HEK293 (cell line): ENCODE data around the gene CFAP46.

Experiments
- CTCF ChIP-seq: fragments of 450-650 bp; formaldehyde crosslinking; IDR thresholded peaks from 2 replicates; pipeline ENCODE4 v1.5.1; 2016; ENCODE audit warnings: missing biosample characterization, missing genetic modification characterization
- KLF10 ChIP-seq: fragments of 450-650 bp; IDR thresholded peaks from 2 replicates; pipeline ENCODE4 v1.5.1; 2018; ENCODE audit warnings: missing biosample characterization, mild to moderate bottlenecking, missing genetic modification characterization
- PRDM6 ChIP-seq: fragments of 450-650 bp; formaldehyde crosslinking; IDR thresholded peaks from 2 replicates; pipeline ENCODE4 v1.5.1; 2017; ENCODE audit warnings: missing biosample characterization, missing genetic modification characterization
- SP3 ChIP-seq: fragments of 450-650 bp; formaldehyde crosslinking; IDR thresholded peaks from 2 replicates; pipeline ENCODE4 v1.5.1; 2016; ENCODE audit warnings: missing biosample characterization, missing genetic modification characterization
- ZBTB11 ChIP-seq: fragments of 450-650 bp; formaldehyde crosslinking; conservative IDR thresholded peaks from 2 replicates; pipeline ENCODE4 v1.5.1; 2016; ENCODE audit warnings: low read depth, missing biosample characterization, missing genetic modification characterization
- ZBTB17 ChIP-seq: fragments of 450-650 bp; formaldehyde crosslinking; IDR thresholded peaks from 2 replicates; pipeline ENCODE4 v1.5.1; 2016; ENCODE audit warnings: missing biosample characterization, missing genetic modification characterization
- ZBTB26 ChIP-seq: fragments of 450-650 bp; formaldehyde crosslinking; optimal IDR thresholded peaks from 2 replicates; pipeline ENCODE3; 2016; ENCODE audit warnings: missing biosample characterization, mild to moderate bottlenecking, missing genetic modification characterization
- ZBTB49 ChIP-seq: fragments of 450-650 bp; formaldehyde crosslinking; IDR thresholded peaks from 2 replicates; pipeline ENCODE4 v1.5.1; 2016; ENCODE audit warnings: missing biosample characterization, missing genetic modification characterization, low read depth
- ZNF132 ChIP-seq: fragments of 450-650 bp; formaldehyde crosslinking; IDR thresholded peaks from 2 replicates; pipeline ENCODE4 v1.5.1; 2017; ENCODE audit warnings: missing biosample characterization, missing genetic modification characterization, borderline replicate concordance
- ZNF19 ChIP-seq: fragments of 450-650 bp; formaldehyde crosslinking; IDR thresholded peaks from 2 replicates; pipeline ENCODE4; 2016; ENCODE audit warnings: missing biosample characterization, missing genetic modification characterization, low read depth
- ZNF280D ChIP-seq: fragments of 450-650 bp; formaldehyde crosslinking; IDR thresholded peaks from 2 replicates; pipeline ENCODE4 v1.5.1; 2016; ENCODE audit warnings: missing biosample characterization, missing genetic modification characterization
- ZNF335 ChIP-seq: fragments of 450-650 bp; formaldehyde crosslinking; conservative IDR thresholded peaks from 2 replicates; pipeline ENCODE4 v1.5.1; 2016; ENCODE audit warnings: missing biosample characterization, missing genetic modification characterization
- ZNF37A ChIP-seq: fragments of 450-650 bp; IDR thresholded peaks from 2 replicates; pipeline ENCODE4 v1.5.1; 2018; ENCODE audit warnings: missing biosample characterization, missing genetic modification characterization
- ZNF391 ChIP-seq: fragments of 450-650 bp; formaldehyde crosslinking; IDR thresholded peaks from 2 replicates; pipeline ENCODE4 v1.5.1; 2016; ENCODE audit warnings: low read depth, missing biosample characterization, missing genetic modification characterization, borderline replicate concordance
- ZNF558 ChIP-seq: fragments of 450-650 bp; formaldehyde crosslinking; IDR thresholded peaks from 2 replicates; pipeline ENCODE4 v1.5.1; 2016; ENCODE audit warnings: missing biosample characterization, missing genetic modification characterization
- ZNF580 ChIP-seq: fragments of 450-650 bp; formaldehyde crosslinking; IDR thresholded peaks from 2 replicates; pipeline ENCODE4 v1.5.1; 2016; ENCODE audit warnings: missing biosample characterization, missing genetic modification characterization
- ZNF704 ChIP-seq: fragments of 450-650 bp; formaldehyde crosslinking; IDR thresholded peaks from 2 replicates; pipeline ENCODE4 v1.5.1; 2016; ENCODE audit warnings: missing biosample characterization, missing genetic modification characterization
- ZNF76 ChIP-seq: fragments of 450-650 bp; formaldehyde crosslinking; IDR thresholded peaks from 2 replicates; pipeline ENCODE4; 2016; ENCODE audit warnings: low read depth, missing biosample characterization, missing genetic modification characterization, borderline replicate concordance
- ZNF791 ChIP-seq: fragments of 450-650 bp; formaldehyde crosslinking; IDR thresholded peaks from 2 replicates; pipeline ENCODE4 v1.5.1; 2016; ENCODE audit warnings: missing biosample characterization, missing genetic modification characterization
- ZNF830 ChIP-seq: fragments of 450-650 bp; IDR thresholded peaks from 2 replicates; pipeline ENCODE4 v1.5.0; 2018; ENCODE audit warnings: missing biosample characterization, missing genetic modification characterization, low read depth, mild to moderate bottlenecking, moderate library complexity
- ZNF837 ChIP-seq: fragments of 450-650 bp; formaldehyde crosslinking; IDR thresholded peaks from 2 replicates; pipeline ENCODE4 v1.5.1; 2016; ENCODE audit warnings: missing biosample characterization, missing genetic modification characterization
- ZSCAN5A ChIP-seq: fragments of 450-650 bp; formaldehyde crosslinking; IDR thresholded peaks from 2 replicates; pipeline ENCODE4 v1.5.1; 2016; ENCODE audit warnings: missing biosample characterization, missing genetic modification characterization

Gene CFAP46

GRCh38 chr10:132786884-132787494 is 155.4 kb downstream of the CFAP46 start (continued):
- TF ChIP-seq ZBTB49 (tag by site-specific recombination): no peak
- TF ChIP-seq ZNF558 (tag by site-specific recombination): no peak
- no peak for TF ChIP-seq ZNF791 (tag by site-specific recombination)
- no peak for TF ChIP-seq ZNF830 (tag by site-specific recombination)
- TF ChIP-seq ZBTB26 (tag by site-specific recombination): peak; percentile 66
- TF ChIP-seq ZNF37A (tag by site-specific recombination): no peak
- no peak for TF ChIP-seq PRDM6 (tag by site-specific recombination)
- TF ChIP-seq CTCF (tag by site-specific recombination): no peak
- TF ChIP-seq ZNF580 (tag by site-specific recombination): no peak
- TF ChIP-seq ZNF704 (tag by site-specific recombination): no peak
- TF ChIP-seq ZNF335 (tag by site-specific recombination): peak; percentile 36
- no peak for TF ChIP-seq ZNF132 (tag by site-specific recombination)
- TF ChIP-seq ZBTB17 (tag by site-specific recombination): no peak; the same call in 1 of the 2 replicates
- no peak for TF ChIP-seq KLF10
- no peak for TF ChIP-seq ZNF837 (tag by site-specific recombination)
- TF ChIP-seq ZBTB11 (tag by site-specific recombination): no peak
- no peak for TF ChIP-seq ZNF19 (tag by site-specific recombination)
- TF ChIP-seq ZSCAN5A (tag by site-specific recombination): 0 out of 2 replicates have a peak, but pooled peaks have one; percentile 27
- no peak for TF ChIP-seq ZNF280D (tag by site-specific recombination)
- TF ChIP-seq SP3 (tag by site-specific recombination): peak; percentile 6; the same call in 1 of the 2 replicates
- TF ChIP-seq ZNF391 (tag by site-specific recombination): no peak
- TF ChIP-seq ZNF76 (tag by site-specific recombination): 0 out of 2 replicates have a peak, but pooled peaks have one; percentile 5
